Adipocyte (in vitro differentiated cells): ENCODE data around the gene RRAGD.

Experiments used
- DNase-seq: peaks from one replicate; pipeline ENCODE4 v3.0.0-alpha.2; 2015; ENCODE audit warnings: low read depth
- H3K27me3 ChIP-seq: replicated peaks from 2 replicates; pipeline ENCODE4 v1.7.0; 2013; ENCODE audit warnings: mild to moderate bottlenecking, low read length, moderate library complexity; ENCODE audit not compliant: control insufficient read depth, insufficient read depth
- H3K36me3 ChIP-seq: 2 replicates; pipeline ENCODE4 v1.7.0; 2013; ENCODE audit warnings: low read length, mild to moderate bottlenecking, moderate library complexity; ENCODE audit not compliant: control insufficient read depth, insufficient read depth, severe bottlenecking
- H3K4me1 ChIP-seq: 2 replicates; pipeline ENCODE4 v1.7.0; 2013; ENCODE audit warnings: mild to moderate bottlenecking, low read length, moderate library complexity; ENCODE audit not compliant: control insufficient read depth, insufficient read depth
- H3K4me3 ChIP-seq: 2 replicates; pipeline ENCODE4 v1.7.0; 2013; ENCODE audit warnings: mild to moderate bottlenecking, low read length, moderate library complexity
- H3K9ac ChIP-seq: 2 replicates; pipeline ENCODE4 v1.7.0; 2013; ENCODE audit warnings: mild to moderate bottlenecking, low read length, moderate library complexity
- H3K9me3 ChIP-seq: 2 replicates; pipeline ENCODE4 v1.7.0; 2013; ENCODE audit warnings: mild to moderate bottlenecking, low read length, moderate library complexity; ENCODE audit not compliant: control insufficient read depth

Gene RRAGD

GRCh38 chr6:89353702-89354392 is 58.2 kb downstream of the RRAGD start:
- H3K4me3 ChIP-seq: peak overlapping the region; percentile 90
- no peak for DNase-seq
- H3K4me1 ChIP-seq: peaks cover 26% of the 10 kb centered on the region
- H3K9me3 ChIP-seq: no peaks in the 10 kb centered on the region
- H3K36me3 ChIP-seq: no peaks in the 10 kb centered on the region
- H3K9ac ChIP-seq: peak overlapping the region; percentile 99
- H3K27me3 ChIP-seq: no peaks in the 10 kb centered on the region

- Histone ChIP-seq H3K27me3 (no peaks in the 10 kb centered on the region), H3K9ac (peak overlapping the region; percentile 99), H3K4me1 (peaks cover 29% of the 10 kb centered on the region), H3K4me3 (peak overlapping the region; percentile 90), H3K9me3 (no peaks in the 10 kb centered on the region), H3K36me3 (no peaks in the 10 kb centered on the region)
- no peak for DNase-seq
Observed at GRCh38 chr6:89353118-89353556, 58.9 kb downstream of the RRAGD start.

GRCh38 chr6:89352278-89353117 is 59.6 kb downstream of the RRAGD start, which contains the start of gene UBE2J1:
TSS of gene UBE2J1 (minus strand) at chr6:89352722. CDS start at chr6:89352569, 153 bp downstream.
- Histone ChIP-seq H3K4me3 (peak within 1 kb of the TSS; percentile 90), H3K9ac (peak within 1 kb of the TSS; percentile 99), H3K9me3 (no peaks in the 10 kb centered on the region), H3K36me3 (no peaks in the 10 kb centered on the region), H3K4me1 (peaks cover 35% of the 10 kb centered on the region), H3K27me3 (no peaks in the 10 kb centered on the region)
- peak; percentile 97 for DNase-seq

- DNase-seq: peak; percentile 37
- H3K9me3 ChIP-seq: no peaks in the 10 kb centered on the region
- peak overlapping the region; percentile 99 for H3K9ac ChIP-seq
- no peaks in the 10 kb centered on the region for H3K27me3 ChIP-seq
- no peaks in the 10 kb centered on the region for H3K36me3 ChIP-seq
- H3K4me3 ChIP-seq: peak overlapping the region; percentile 90
- H3K4me1 ChIP-seq: peaks cover 38% of the 10 kb centered on the region
Observed at GRCh38 chr6:89351671-89352277, 60.3 kb downstream of the RRAGD start.

GRCh38 chr6:89350281-89350966 is 61.6 kb downstream of the RRAGD start:
- Histone ChIP-seq H3K9ac (no peak overlapping the region), H3K36me3 (no peaks in the 10 kb centered on the region), H3K4me3 (peak overlapping the region; percentile 90), H3K4me1 (peaks cover 38% of the 10 kb centered on the region), H3K27me3 (no peaks in the 10 kb centered on the region), H3K9me3 (no peaks in the 10 kb centered on the region)
- DNase-seq: peak; percentile 42

- DNase-seq: no peak
- Histone ChIP-seq H3K4me1 (peaks cover 35% of the 10 kb centered on the region), H3K9me3 (no peaks in the 10 kb centered on the region), H3K9ac (no peak overlapping the region), H3K36me3 (no peaks in the 10 kb centered on the region), H3K4me3 (no peak overlapping the region), H3K27me3 (no peaks in the 10 kb centered on the region)
Observed at GRCh38 chr6:89348372-89348771, 63.7 kb downstream of the RRAGD start.

- Histone ChIP-seq H3K9me3 (no peaks in the 10 kb centered on the region), H3K4me3 (no peak overlapping the region), H3K36me3 (no peaks in the 10 kb centered on the region), H3K4me1 (peaks cover 32% of the 10 kb centered on the region), H3K27me3 (no peaks in the 10 kb centered on the region), H3K9ac (no peak overlapping the region)
- DNase-seq: peak; percentile 45
Observed at GRCh38 chr6:89347825-89348224, 64.2 kb downstream of the RRAGD start.

GRCh38 chr6:89346433-89346832 is 65.6 kb downstream of the RRAGD start:
- no peak overlapping the region for H3K4me3 ChIP-seq
- H3K9me3 ChIP-seq: no peaks in the 10 kb centered on the region
- H3K4me1 ChIP-seq: peaks cover 32% of the 10 kb centered on the region
- H3K36me3 ChIP-seq: peaks cover 9% of the 10 kb centered on the region
- no peak for DNase-seq
- H3K27me3 ChIP-seq: no peaks in the 10 kb centered on the region
- H3K9ac ChIP-seq: no peak overlapping the region

- H3K36me3 ChIP-seq: peaks cover 52% of the 10 kb centered on the region
- no peaks in the 10 kb centered on the region for H3K27me3 ChIP-seq
- no peak for DNase-seq
Observed at GRCh38 chr6:89339565-89339964, 72.5 kb downstream of the RRAGD start.

GRCh38 chr6:89335164-89335563 is 76.9 kb downstream of the RRAGD start:
- no peaks in the 10 kb centered on the region for H3K27me3 ChIP-seq
- peaks cover 64% of the 10 kb centered on the region for H3K36me3 ChIP-seq

More at GRCh38 chr6:89339565-89339964, 72.5 kb downstream of the RRAGD start:
- Histone ChIP-seq H3K9ac (no peak overlapping the region), H3K4me1 (no peaks in the 10 kb centered on the region), H3K9me3 (no peaks in the 10 kb centered on the region), H3K4me3 (no peak overlapping the region)

More at GRCh38 chr6:89335164-89335563, 76.9 kb downstream of the RRAGD start:
- H3K9ac ChIP-seq: no peak overlapping the region
- H3K9me3 ChIP-seq: no peaks in the 10 kb centered on the region
- H3K4me3 ChIP-seq: no peak overlapping the region
- DNase-seq: no peak
- no peaks in the 10 kb centered on the region for H3K4me1 ChIP-seq
